Gastrocnemius medialis (tissue), 4 donors: Measurements from ENCODE around the gene RGL3. TPM values are rescaled to one million over a fixed set of nuclear protein-coding genes. Genes with fewer than 3 reads are reported as not detected.

Experiments used
- ATAC-seq, 2 donors: fragments of 150-250 bp; one replicate each; pipeline ENCODE4 v1.9.1; 2016
- DNase-seq, 2 donors: peaks; one replicate each; pipeline ENCODE4 v3.0.0-alpha.2; 2019
- H3K27ac ChIP-seq, 4 donors: fragments of 200-600 bp; sonication (generic); 1 replicate in 1 of 4; 2 replicates in 3 of 4; pipeline ENCODE4 v1.5.1; 2016 to 2018; ENCODE audit warnings: mild to moderate bottlenecking in 2 of 4, moderate library complexity in 1 of 4
- H3K27me3 ChIP-seq, 3 donors: fragments of 200-600 bp; sonication (generic) in 2 of 3; 1 replicate in 1 of 3; 2 replicates in 2 of 3; pipeline versions ENCODE4 v1.5.1 to v1.6.0; 2016 to 2019; ENCODE audit warnings: mild to moderate bottlenecking in 1 of 3, moderate library complexity in 1 of 3
- H3K36me3 ChIP-seq, 2 donors: fragments of 200-600 bp; sonication (generic) in 1 of 2; one replicate each; pipeline ENCODE4 v1.5.1; 2017 to 2018
- H3K4me1 ChIP-seq, 2 donors: fragments of 200-600 bp; sonication (generic) in 1 of 2; one replicate each; pipeline ENCODE4 v1.5.1; 2016 to 2017; ENCODE audit warnings: mild to moderate bottlenecking in 2 of 2
- H3K4me3 ChIP-seq, 4 donors: fragments of 200-600 bp; sonication (generic) in 3 of 4; 1 replicate in 1 of 4; 2 replicates in 3 of 4; pipeline ENCODE4 v1.5.1; 2016 to 2019; ENCODE audit warnings: mild to moderate bottlenecking in 2 of 4
- H3K9me3 ChIP-seq, 3 donors: fragments of 200-600 bp; sonication (generic) in 2 of 3; 1 replicate in 1 of 3; 2 replicates in 2 of 3; pipeline ENCODE4 v1.5.1; 2016 to 2019
- POLR2A ChIP-seq, 2 donors: fragments of 450-650 bp; IDR thresholded peaks; one replicate each; pipeline ENCODE4 v1.6.1; 2017; ENCODE audit warnings: antibody characterized with exemption in 2 of 2, mild to moderate bottlenecking in 2 of 2, moderate library complexity in 2 of 2
- in situ Hi-C, 4 donors: fragments of 200-750 bp; cut with MboI; loops; one replicate each; pipeline versions ENCODE4 v1.15.0 to v1.8.0; 2017; ENCODE audit warnings: low sequenced_read_pairs in 4 of 4
- intact Hi-C: fragments of 100-400 bp; cut with DNase I; formaldehyde crosslinking; loops from one replicate; pipeline ENCODE4 v1.15.1; 2023; ENCODE audit warnings: low total_unique reads
- total RNA-seq, 4 donors: library from RNA; depleted of rRNA; stranded (reverse); fragments of >200 nt; gene quantifications; one replicate each; pipeline versions ENCODE4 v1.1.0 to v1.2.3, GENCODE V29; 2016
- TF ChIP-seq, protein P1 (sequence below), 5 experiments: fragments of 450-650 bp in 3 of 5; fragments of 200-600 bp in 2 of 5; sonication (generic) in 2 of 5; IDR thresholded peaks in 4 of 5; conservative IDR thresholded peaks in 1 of 5; 1 replicate in 4 of 5; 2 replicates in 1 of 5; pipeline ENCODE4 v1.5.1; 2016 to 2019; ENCODE audit warnings: antibody characterized with exemption in 5 of 5, mild to moderate bottlenecking in 3 of 5, moderate library complexity in 3 of 5

RGL3 gene
- total RNA-seq, 4 donors from 2014 or later = 0.33 to 7.0 (median 1.3) TPM

DNA sequence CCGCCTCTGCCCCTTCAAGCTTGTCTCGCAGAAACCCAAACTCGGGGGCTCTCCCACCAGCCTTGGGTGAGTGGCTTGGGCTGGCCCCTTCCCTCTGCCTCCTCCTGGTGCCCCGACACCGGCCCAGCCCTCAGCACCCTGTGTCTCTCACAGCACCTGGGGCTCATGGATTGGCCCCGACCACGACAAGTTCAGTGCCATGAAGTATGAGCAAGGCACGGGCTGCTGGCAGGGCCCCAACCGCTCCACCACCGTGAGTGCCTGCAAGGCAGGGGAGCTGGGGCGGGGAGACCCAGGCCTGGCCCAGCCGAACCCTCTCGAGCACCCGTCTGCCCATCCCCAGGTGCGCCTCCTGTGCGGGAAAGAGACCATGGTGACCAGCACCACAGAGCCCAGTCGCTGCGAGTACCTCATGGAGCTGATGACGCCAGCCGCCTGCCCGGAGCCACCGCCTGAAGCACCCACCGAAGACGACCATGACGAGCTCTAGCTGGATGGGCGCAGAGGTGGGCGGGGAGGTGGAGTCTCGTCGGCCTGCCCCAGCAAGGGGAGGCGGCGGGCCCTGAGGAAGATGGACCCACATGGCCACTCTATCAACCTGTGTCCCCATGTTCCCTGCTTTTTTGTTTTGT is 29.9 kb upstream of the RGL3 start:
- intact Hi-C loops = loop anchor here (5.0 kb wide), 1 partner anchor 152 kb away; the partner anchor contains the start of gene TSPAN16
- no peaks in the 10 kb centered on the region for H3K9me3 ChIP-seq
- in situ Hi-C loops = no loop called here
- DNase-seq = no peak
- peaks cover 14 to 17% (median 16%) of the 10 kb centered on the region in 3 donors for H3K27me3 ChIP-seq
- ATAC-seq = no peak
- no peak overlapping the region for H3K4me3 ChIP-seq
- TF ChIP-seq, protein P1, sequence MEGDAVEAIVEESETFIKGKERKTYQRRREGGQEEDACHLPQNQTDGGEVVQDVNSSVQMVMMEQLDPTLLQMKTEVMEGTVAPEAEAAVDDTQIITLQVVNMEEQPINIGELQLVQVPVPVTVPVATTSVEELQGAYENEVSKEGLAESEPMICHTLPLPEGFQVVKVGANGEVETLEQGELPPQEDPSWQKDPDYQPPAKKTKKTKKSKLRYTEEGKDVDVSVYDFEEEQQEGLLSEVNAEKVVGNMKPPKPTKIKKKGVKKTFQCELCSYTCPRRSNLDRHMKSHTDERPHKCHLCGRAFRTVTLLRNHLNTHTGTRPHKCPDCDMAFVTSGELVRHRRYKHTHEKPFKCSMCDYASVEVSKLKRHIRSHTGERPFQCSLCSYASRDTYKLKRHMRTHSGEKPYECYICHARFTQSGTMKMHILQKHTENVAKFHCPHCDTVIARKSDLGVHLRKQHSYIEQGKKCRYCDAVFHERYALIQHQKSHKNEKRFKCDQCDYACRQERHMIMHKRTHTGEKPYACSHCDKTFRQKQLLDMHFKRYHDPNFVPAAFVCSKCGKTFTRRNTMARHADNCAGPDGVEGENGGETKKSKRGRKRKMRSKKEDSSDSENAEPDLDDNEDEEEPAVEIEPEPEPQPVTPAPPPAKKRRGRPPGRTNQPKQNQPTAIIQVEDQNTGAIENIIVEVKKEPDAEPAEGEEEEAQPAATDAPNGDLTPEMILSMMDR (IDR thresholded peaks at IDR 0.05 in 4 of 5, conservative IDR thresholded peaks at IDR 0.05 in 1 of 5) = no peak
- TF ChIP-seq POLR2A (IDR thresholded peaks at IDR 0.05) = no peak
- peaks cover 0 to 48% of the 10 kb centered on the region in 2 donors for H3K36me3 ChIP-seq
- H3K4me1 ChIP-seq = no peaks in the 10 kb centered on the region
- no peak overlapping the region for H3K27ac ChIP-seq

DNA sequence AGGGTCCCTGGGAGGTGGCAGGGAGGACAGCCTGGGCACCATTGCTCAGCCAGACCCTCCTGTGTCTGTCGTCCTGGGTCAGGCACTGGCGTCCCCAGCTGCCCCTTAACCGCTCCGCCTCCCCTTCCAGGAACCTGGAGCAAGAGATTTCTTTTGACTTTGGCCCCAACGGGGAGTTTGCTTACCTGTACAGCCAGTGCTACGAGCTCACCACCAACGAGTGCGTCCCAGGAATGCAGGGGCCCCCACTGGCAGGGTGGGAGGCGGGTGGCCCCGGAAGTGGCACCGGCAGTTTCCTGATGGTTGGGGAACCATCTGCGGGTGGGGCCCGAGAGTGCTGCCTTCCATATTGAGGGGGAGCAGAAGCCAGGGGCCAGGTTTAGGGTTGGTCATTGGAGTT is 29.3 kb upstream of the RGL3 start:
- H3K27me3 ChIP-seq = peaks cover 10 to 12% (median 10%) of the 10 kb centered on the region in 3 donors
- no peak overlapping the region for H3K4me3 ChIP-seq
- no peaks in the 10 kb centered on the region for H3K9me3 ChIP-seq
- peaks cover 0 to 53% of the 10 kb centered on the region in 2 donors for H3K36me3 ChIP-seq
- intact Hi-C loops = loop anchor here (5.0 kb wide), 1 partner anchor 151 kb away; the partner anchor contains the start of gene TSPAN16
- DNase-seq = no peak
- H3K4me1 ChIP-seq = no peaks in the 10 kb centered on the region
- in situ Hi-C loops = no loop called here
- H3K27ac ChIP-seq = no peak overlapping the region
- TF ChIP-seq, protein P1 (IDR thresholded peaks at IDR 0.05 in 4 of 5, conservative IDR thresholded peaks at IDR 0.05 in 1 of 5) = no peak
- TF ChIP-seq POLR2A (IDR thresholded peaks at IDR 0.05) = no peak
- ATAC-seq = no peak

DNA sequence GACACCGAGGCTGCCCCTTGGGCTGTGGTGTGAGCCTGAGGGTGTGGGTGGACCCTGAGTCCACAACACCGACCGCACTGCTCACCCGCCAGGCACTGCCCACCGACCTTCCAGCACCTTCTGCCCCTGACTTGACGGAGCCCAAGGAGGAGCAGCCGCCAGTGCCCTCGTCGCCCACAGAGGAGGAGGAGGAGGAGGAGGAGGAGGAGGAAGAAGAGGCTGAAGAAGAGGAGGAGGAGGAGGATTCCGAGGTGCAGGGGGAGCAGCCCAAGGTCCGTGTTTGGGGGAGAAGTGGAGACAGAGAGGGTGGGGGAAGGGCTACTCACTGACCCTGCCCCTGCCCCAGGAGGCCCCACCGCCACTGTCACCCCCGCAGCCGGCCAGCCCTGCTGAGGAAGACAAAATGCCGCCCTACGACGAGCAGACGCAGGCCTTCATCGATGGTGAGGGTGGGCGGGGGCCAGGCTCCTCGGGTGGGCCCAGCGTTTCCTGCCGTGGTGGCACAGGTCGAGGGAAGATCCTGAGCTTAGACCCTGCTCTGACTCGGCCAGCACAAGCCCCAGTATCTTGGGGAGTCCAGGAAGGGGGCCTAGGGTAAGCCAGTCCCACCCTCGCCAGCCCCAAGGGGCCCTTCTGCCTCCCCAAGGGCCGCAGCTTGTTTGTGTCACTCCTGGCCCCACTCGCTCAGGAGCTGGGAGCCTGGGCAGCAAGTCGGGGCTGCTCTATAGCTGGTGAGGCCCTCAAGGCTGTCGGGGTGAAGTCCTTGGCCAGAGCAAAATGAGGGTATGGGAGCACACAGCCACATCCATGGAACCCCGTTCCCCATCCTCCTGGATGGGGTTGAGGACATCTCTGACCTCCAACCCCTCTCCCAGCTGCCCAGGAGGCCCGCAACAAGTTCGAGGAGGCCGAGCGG is 28.5 kb upstream of the RGL3 start:
- TF ChIP-seq, protein P1 (IDR thresholded peaks at IDR 0.05 in 4 of 5, conservative IDR thresholded peaks at IDR 0.05 in 1 of 5) = no peak
- TF ChIP-seq POLR2A (IDR thresholded peaks at IDR 0.05) = no peak
- no peak overlapping the region for H3K27ac ChIP-seq
- ATAC-seq (no peak), DNase-seq (no peak)
- intact Hi-C loops = loop anchor here (5.0 kb wide), 1 partner anchor 150 kb away; the partner anchor contains the start of gene TSPAN16
- peaks cover 0 to 58% of the 10 kb centered on the region in 2 donors for H3K36me3 ChIP-seq
- H3K27me3 ChIP-seq = peaks cover 2 to 5% (median 5%) of the 10 kb centered on the region in 3 donors
- H3K4me1 ChIP-seq = no peaks in the 10 kb centered on the region
- no peak overlapping the region for H3K4me3 ChIP-seq
- no peaks in the 10 kb centered on the region for H3K9me3 ChIP-seq
- in situ Hi-C loops = no loop called here

DNA sequence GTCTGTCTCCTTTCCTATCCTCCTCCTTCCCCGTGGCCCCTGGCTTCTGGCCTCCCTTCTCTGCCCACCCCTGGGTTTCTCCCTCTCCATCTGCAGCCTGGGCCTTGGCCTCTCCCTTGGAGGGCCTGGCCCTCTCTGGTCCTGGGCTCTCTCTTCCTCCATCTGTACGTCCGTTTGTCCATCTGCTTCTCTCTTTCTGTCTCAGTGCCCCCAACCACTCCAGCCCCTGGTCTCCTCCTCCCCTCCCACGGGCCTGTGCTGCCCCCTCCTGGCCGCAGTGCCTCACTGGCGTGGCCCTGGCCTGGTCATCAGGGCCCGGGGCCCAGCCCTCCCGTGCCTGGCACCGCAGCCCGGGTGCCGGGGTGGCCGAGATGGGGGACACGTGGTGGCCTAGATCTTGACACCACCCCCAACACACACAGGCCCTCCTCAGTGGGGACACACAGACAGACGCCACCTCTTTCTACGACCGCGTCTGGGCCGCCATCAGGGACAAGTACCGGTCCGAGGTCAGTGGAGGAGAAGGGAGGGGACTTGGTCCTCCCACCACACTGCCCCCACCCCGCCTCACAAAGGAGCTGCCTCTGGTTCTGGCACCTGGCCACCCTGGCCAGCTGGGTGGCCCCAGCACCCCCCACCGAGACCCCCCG is 27.7 kb upstream of the RGL3 start:
- no peaks in the 10 kb centered on the region for H3K4me1 ChIP-seq
- ATAC-seq (no peak), DNase-seq (no peak)
- TF ChIP-seq, protein P1 (IDR thresholded peaks at IDR 0.05 in 4 of 5, conservative IDR thresholded peaks at IDR 0.05 in 1 of 5) = peak; percentile 43 to 73 (median 68)
- no peak for TF ChIP-seq POLR2A (IDR thresholded peaks at IDR 0.05)
- H3K4me3 ChIP-seq = no peak overlapping the region
- H3K27me3 ChIP-seq = peaks cover 0 to 3% (median 0%) of the 10 kb centered on the region in 3 donors
- no peaks in the 10 kb centered on the region for H3K9me3 ChIP-seq
- in situ Hi-C loops (no loop called here), intact Hi-C loops (loop anchor here (5.0 kb wide), 1 partner anchor 149 kb away; the partner anchor contains the start of gene TSPAN16)
- H3K36me3 ChIP-seq = peaks cover 0 to 65% of the 10 kb centered on the region in 2 donors
- no peak overlapping the region for H3K27ac ChIP-seq
